Measurements from ENCODE around the gene PPFIA2. TPM values are rescaled to one million over a fixed set of nuclear protein-coding genes. Genes with fewer than 3 reads are reported as not detected.

Gene PPFIA2
- total RNA-seq, 4 donors from 2014 or later = 0.13 to 2.9 (median 0.76) TPM

GRCh38 chr12:81288651-81289050 lies 470.5 kb downstream of the PPFIA2 start:
- Histone ChIP-seq H3K4me3 (no peak overlapping the region), H3K36me3 (no peaks in the 10 kb centered on the region), H3K27ac (replicated peaks in 1 of 4) (no peak overlapping the region), H3K9me3 (no peaks in the 10 kb centered on the region), H3K27me3 (no peaks in the 10 kb centered on the region), H3K4me1 (no peaks in the 10 kb centered on the region)
- intact Hi-C loops (cut with DNase I) = no loop called here
- no peak for TF ChIP-seq POLR2AphosphoS5 (IDR thresholded peaks at IDR 0.05)
- DNase-seq (ENCODE audit: extremely low spot score) = no peak

DNA sequence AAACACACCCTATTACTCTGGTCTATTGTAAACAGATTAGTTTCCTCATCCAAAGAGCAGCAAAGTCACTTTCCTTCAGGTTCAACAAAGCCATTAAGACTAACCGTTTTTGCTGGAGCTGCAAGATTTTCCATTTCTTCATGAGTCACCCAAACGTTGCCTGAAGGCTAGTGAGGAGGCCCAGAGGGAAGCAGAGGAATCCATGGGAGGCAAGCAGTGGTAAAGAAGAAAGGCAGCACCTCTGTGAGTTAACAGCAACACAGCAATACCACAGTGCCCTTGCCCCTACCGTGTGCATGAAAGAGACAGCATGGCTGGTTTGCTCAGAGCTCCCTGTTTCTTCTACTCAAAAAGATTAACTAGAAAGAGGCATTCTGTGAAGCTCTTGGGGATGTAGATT lies 475.0 kb downstream of the PPFIA2 start:
- no peak overlapping the region for H3K4me3 ChIP-seq
- no peaks in the 10 kb centered on the region for H3K4me1 ChIP-seq
- no peaks in the 10 kb centered on the region for H3K36me3 ChIP-seq
- no peak for TF ChIP-seq CTCF (IDR thresholded peaks at IDR 0.05)
- TF ChIP-seq EP300 (IDR thresholded peaks at IDR 0.05) = no peak
- no peak for TF ChIP-seq POLR2A (IDR thresholded peaks at IDR 0.05; ENCODE audit: low read depth)
- no peak for TF ChIP-seq POLR2AphosphoS5 (IDR thresholded peaks at IDR 0.05)
- no peaks in the 10 kb centered on the region for H3K9me3 ChIP-seq
- H3K27ac ChIP-seq (replicated peaks in 1 of 4) = no peak overlapping the region
- H3K27me3 ChIP-seq = no peaks in the 10 kb centered on the region
- no peak for DNase-seq (ENCODE audit: extremely low spot score)
- intact Hi-C loops (cut with DNase I) = no loop called here
- 52% methylated on average over 3 of the region's 3 CpGs for WGBS

GRCh38 chr12:81274637-81275529 lies 484.3 kb downstream of the PPFIA2 start:
- no peak for DNase-seq (ENCODE audit: extremely low spot score)
- no peaks in the 10 kb centered on the region for H3K4me1 ChIP-seq
- no peaks in the 10 kb centered on the region for H3K9me3 ChIP-seq
- TF ChIP-seq CTCF (IDR thresholded peaks at IDR 0.05) (no peak), EP300 (IDR thresholded peaks at IDR 0.05) (no peak), POLR2A (IDR thresholded peaks at IDR 0.05; ENCODE audit: low read depth) (no peak), POLR2AphosphoS5 (IDR thresholded peaks at IDR 0.05) (no peak)
- intact Hi-C loops (cut with DNase I) = no loop called here
- WGBS = 44% methylated on average over 8 of the region's 8 CpGs
- no peaks in the 10 kb centered on the region for H3K36me3 ChIP-seq
- H3K27me3 ChIP-seq = no peaks in the 10 kb centered on the region
- no peak overlapping the region for H3K27ac ChIP-seq (replicated peaks in 1 of 4)
- H3K4me3 ChIP-seq = no peak overlapping the region

DNA sequence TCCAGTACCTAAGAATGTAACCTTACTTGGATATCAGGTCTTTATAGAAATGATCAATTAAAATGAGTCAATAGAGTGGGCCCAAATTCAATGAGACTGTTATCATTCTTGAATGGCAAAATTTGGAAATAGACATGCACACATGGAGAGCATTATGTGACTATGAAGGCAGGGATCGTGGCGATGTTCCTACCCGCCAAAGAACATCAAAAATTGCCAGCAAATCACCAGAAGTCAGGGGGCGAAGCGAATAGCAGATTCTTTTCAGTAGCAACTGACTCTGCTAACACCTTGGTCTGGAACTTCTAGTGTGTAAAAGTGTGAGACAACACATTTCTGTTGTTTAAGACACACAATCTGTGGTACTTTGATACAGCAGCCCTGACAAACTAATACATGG lies 488.8 kb downstream of the PPFIA2 start:
- Histone ChIP-seq H3K36me3 (no peaks in the 10 kb centered on the region), H3K9me3 (no peaks in the 10 kb centered on the region), H3K27me3 (no peaks in the 10 kb centered on the region), H3K4me1 (no peaks in the 10 kb centered on the region), H3K4me3 (no peak overlapping the region), H3K27ac (replicated peaks in 1 of 4) (no peak overlapping the region)
- intact Hi-C loops (cut with DNase I) = no loop called here
- DNase-seq (ENCODE audit: extremely low spot score) = no peak
- WGBS = 95% methylated on average over 5 of the region's 5 CpGs
- no peak for TF ChIP-seq POLR2A (IDR thresholded peaks at IDR 0.05; ENCODE audit: low read depth)
- no peak for TF ChIP-seq EP300 (IDR thresholded peaks at IDR 0.05)
- TF ChIP-seq POLR2AphosphoS5 (IDR thresholded peaks at IDR 0.05) = no peak
- TF ChIP-seq CTCF (IDR thresholded peaks at IDR 0.05) = no peak

DNA sequence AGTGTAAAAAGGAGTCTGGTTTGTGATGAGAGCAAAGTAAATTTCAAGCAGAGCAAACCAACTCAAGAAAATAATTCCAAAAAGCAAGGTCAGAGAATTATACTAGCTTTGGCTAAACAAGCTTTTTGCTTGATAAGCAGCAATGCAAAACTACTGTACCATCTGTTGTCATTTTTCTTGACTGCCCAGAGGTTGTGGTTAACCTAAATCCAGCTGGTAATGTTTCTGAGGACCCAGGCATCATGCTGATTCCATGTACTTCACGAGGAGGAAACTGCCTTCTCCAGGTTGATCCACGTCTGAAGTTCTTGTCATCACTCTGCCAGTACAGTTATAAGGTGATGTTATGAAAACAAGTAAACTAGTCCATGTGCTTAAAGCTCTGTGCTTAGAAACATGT lies 496.1 kb downstream of the PPFIA2 start:
- H3K27ac ChIP-seq (replicated peaks in 1 of 4) = no peak overlapping the region
- DNase-seq (ENCODE audit: extremely low spot score) = no peak
- intact Hi-C loops (cut with DNase I) = no loop called here
- TF ChIP-seq EP300 (IDR thresholded peaks at IDR 0.05) (no peak), POLR2AphosphoS5 (IDR thresholded peaks at IDR 0.05) (no peak), POLR2A (IDR thresholded peaks at IDR 0.05; ENCODE audit: low read depth) (no peak), CTCF (IDR thresholded peaks at IDR 0.05) (no peak)
- no peaks in the 10 kb centered on the region for H3K27me3 ChIP-seq
- WGBS = 66% methylated on average over 2 of the region's 2 CpGs
- H3K4me3 ChIP-seq = no peak overlapping the region
- H3K4me1 ChIP-seq = no peaks in the 10 kb centered on the region
- no peaks in the 10 kb centered on the region for H3K9me3 ChIP-seq
- no peaks in the 10 kb centered on the region for H3K36me3 ChIP-seq

Measured in esophagus muscularis mucosa (tissue), 4 donors.